Esophagus mucosa (tissue), 1 donor: ENCODE results near the gene GLCCI1. TPM values are rescaled to one million over a fixed set of nuclear protein-coding genes. Genes with fewer than 3 reads are reported as not detected.
"Not testable (repeated sequence)": the region's sequence is repeated elsewhere in the genome, so short reads cannot be mapped to it uniquely, and the experiment has no call there.

ENCODE experiments used
- ATAC-seq: fragments of 200-7000 bp; cut with Tn5 transposase; one replicate; pipeline ENCODE4 v1.9.1; 2020
- total RNA-seq: library from RNA; stranded (reverse); gene quantifications from one replicate; pipeline ENCODE4 v1.2.4, GENCODE V29; 2023
- donor health status: DM: yes; HTN: yes; CAD: no.

GLCCI1 gene
- total RNA-seq, 1 donor from 2014 or later, result 2.7 TPM

DNA sequence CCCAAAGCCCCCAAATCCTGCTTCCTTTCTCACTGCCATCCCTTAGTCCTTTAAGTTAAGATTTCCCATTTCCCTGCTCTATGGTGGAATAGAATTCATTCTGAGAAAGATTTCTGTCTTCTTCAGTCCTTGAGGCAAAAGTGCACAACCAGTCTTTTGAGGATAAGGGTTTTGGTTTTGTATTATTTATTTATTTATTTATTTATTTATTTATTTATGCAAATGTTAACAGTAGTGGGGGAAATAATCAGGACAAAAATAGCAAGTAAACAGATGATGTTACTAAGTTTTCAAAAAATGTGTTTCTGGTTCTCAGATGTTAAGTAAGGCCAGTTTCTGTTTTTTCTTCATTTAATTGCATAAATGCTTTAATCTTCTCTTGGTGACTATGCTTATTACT lies 84.2 kb downstream of the GLCCI1 start:
- ATAC-seq, result no peak

DNA sequence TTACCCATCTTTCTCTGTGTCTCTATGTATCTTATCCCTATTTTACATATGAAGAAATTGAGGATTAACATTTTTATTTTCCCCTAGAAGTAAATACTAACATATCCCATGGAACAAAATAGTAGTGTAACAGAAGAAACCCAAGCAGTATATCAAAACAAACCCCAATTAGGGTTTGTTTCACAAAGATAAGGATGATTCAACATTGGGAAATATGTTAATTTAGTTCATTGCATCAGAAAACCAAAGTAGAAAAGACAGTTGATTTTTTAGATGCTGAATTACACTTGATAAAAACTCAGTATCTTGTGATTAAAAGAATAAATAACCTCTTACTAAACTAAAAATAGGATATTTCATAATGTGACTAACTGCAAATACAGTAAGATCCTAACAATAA lies 87.8 kb downstream of the GLCCI1 start:
- no peak for ATAC-seq

DNA sequence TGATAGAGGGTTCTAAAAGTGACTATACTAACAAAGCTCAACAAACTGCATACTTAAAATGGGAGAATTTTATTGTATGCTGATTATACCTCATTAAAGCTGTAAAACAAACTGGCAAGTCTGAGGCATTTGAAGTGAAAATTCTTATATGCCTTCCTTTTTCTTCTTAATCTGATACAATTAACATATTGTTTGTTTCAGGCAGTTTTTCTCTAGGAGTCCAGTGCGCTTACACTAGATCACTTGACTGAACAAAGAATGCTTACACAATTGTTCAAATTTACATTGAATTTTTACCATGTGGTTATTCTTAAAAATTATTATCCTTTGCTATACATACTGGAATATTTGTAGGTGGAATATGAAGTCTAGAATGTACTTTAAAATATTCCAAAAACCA lies 89.0 kb downstream of the GLCCI1 start:
- no peak for ATAC-seq

DNA sequence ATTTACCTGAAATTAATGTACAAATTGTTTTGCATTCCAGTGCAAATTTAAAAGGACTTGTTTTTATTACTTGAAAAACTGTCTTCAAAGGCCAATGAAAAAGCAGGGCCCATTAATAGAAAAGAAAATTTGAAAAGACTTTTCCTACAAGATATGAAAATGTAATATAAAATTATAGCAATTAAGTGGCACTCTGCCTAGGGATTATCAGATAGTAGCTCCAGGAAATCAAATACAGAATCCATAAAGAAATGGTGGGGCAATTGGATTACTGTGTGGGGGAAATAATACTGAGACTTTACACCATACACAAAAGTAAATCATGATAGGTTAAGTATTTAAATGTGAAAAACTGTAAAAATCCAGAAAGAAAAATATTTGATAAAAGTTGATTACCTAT lies 89.7 kb downstream of the GLCCI1 start:
- no peak for ATAC-seq

DNA sequence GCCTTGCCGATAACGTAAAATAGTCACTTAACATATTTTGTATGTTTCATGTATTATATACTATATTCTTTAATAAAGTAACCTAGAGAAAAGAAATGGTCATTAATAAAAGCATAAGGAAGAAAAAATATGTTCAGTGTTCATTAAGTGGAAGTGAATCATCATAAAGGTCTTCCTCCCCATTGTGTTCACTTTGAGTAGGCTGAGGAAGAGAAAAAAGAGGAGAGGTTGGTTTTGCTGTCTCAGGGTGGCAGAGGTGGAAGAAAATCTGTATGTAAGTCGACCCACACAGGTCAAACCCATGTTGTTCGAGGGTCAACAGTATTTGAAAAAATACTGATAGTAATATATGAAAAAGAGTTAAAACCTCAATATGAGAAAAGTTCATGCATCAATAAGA lies 90.3 kb downstream of the GLCCI1 start:
- no peak for ATAC-seq

DNA sequence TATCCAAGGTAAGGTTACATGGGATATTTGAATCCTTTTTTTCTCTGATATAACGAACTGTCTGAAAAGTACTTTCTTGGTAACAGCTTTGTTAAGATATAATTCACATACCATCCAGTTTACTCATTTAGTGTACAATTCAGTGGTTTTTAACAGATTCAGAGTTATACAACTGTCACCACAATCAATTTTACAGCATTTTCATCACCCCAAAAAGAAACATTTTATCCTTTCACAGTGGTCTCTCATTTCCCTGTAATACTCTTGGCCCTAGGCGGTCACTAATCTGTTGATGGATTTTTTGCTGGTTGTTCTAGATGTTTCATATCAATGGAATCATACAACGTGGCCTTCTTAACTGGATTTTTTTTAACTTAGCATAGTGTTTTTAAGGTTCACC lies 91.6 kb downstream of the GLCCI1 start:
- no peak for ATAC-seq

DNA sequence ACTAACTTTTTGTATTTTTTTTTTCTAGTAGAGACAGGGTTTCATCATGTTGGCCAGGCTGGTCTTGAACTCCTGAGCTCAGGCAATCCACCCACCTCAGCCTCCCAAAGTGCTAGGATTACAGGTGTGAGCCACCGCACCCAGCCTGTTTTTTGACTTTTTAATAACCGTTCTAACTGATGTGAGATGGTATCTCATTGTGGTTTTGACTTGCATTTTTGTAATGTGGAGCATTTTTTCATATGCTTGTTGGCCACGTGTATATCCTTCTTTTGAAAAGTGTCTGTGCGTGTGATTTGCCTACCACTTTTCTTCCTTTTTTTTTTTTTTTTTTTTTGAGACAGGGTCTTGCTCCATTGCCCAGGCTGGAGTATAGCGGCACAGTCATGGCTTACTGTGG lies 94.7 kb downstream of the GLCCI1 start:
- not testable (repeated sequence) for ATAC-seq

DNA sequence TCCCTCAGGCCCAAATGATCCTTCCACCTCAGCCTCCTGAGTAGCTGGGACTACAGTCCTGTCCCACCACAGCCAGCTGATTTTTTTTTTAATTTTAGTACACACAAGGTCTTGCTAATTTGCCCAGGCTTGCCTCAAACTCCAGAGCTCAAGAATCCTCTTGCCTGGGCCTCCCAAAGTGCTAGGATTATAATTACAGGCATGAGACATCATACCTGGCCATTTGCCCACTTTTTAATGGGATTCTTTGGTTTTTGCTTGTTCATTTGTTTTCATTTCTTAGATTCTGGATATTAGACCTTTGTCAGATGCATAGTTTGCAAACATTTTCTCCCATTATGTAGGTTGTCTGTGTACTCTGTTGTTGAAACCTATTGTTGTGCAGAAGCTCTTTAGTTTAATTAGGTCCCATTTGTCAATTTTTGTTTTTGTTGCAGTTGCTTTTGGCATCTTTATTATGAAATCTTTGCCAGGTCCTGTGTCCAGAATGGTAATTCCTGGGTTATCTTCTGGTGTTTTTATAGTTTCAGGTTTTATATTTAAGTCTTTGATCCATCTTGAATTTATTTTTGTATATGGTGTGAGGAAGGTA lies 95.2 kb downstream of the GLCCI1 start:
- ATAC-seq, result no peak

DNA sequence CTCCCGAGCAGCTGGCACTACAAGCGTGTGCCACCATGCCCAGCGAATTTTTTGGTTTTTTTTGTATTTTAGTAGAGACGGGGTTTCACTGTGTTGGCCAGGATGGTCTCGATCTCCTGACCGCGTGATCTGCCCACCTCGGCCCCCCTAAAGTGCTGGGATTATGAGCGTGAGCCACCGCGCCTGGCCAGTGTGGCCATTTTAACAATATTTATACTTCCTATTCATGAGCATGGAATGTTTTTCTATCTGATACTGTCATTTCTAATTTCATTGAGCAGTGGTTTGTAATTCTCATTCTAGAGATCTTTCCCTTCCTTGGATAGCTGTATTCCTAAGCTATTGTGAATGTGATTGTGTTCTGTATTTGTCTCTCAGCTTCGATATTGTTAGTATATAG lies 96.2 kb downstream of the GLCCI1 start:
- ATAC-seq, result no peak

DNA sequence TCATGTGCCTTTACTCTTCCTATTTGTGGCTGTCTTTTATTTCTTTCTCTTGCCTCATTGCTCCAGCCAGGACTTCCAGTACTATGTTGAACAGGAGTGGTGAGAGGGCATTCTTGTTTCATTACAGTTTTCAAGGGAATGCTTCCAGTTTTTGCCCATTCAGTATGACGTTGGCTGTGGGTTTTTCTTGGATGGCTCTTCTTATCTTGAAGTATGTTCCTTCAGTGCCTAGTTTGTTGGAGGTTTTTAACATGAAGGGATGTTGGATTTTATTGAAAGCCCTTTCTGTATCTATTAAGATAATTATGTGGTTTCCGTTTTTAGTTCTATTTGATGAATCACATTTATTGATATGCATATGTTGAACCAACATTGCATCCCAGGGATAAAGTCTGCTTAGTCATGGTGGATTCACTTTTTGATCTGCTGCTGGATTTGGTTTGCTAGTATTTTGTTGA lies 96.8 kb downstream of the GLCCI1 start:
- ATAC-seq, result no peak

DNA sequence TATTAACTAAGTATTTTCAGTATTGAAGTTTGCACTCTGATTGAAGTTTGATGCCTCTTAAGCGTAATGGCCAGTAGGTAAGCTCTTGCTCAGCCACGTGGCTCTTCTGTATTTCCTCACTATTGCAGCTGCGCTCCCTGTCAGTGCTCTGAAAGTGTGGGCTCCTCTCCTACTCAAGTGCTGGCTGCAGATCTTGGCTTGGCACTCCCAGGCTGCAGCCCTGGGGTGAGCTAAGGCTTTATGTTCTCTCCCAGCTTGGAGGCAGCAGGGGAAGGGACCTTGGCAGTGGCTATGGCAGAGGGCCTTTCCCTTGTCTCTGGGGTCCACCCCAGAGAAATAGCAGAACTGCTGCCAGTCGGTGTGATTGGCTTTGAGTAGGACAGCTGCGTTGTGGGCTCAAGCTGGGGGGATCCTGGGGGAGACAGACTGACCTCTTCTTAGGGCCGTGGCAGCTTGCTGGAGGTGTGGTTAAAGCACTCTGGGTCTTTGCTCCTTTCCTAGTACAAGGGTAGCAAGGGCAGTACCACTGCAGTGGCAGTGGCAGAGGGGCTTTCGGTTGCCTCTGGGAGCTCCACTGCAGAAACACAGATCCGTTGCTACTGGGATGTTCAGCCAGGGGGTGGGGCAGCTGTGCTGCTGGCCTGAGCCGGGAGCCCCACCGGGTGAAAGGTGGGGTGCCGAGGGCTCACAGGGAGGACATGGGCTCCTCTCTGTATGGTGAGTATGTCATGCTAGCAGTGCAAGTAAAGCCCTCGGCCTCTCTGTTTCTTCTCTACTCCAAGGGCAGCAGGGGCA lies 100.5 kb downstream of the GLCCI1 start:
- no peak for ATAC-seq

DNA sequence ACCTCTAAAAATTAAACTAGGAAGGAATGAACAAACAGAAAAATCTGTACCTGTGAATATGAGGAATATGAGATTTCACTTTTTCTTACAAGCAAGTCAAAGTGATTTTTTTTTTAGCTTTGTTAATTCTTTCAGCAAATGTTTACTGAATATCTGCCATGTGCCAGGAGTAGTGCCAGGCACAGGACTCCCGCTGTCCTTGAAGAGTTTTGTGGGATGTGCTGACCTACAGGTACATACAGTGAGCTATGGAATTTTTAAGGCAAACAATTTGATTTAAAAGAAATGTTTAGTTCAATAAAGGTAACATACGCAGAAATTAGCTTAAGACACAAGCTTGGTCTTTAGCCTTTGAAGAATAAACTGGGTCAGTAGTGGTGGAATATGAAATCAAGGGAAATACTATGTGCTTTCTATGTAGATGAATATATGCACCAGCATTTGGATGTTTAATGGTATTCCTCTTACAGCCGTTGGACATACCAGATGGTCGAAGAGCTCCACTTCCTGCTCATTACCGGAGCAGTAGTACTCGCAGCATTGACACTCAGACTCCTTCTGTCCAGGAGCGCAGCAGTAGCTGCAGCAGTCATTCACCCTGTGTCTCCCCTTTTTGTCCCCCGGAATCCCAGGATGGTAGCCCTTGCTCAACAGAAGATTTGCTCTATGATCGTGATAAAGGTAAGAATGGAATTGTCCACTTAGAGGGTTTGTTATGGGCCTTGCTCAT lies 102.0 kb downstream of the GLCCI1 start:
- ATAC-seq, result no peak

DNA sequence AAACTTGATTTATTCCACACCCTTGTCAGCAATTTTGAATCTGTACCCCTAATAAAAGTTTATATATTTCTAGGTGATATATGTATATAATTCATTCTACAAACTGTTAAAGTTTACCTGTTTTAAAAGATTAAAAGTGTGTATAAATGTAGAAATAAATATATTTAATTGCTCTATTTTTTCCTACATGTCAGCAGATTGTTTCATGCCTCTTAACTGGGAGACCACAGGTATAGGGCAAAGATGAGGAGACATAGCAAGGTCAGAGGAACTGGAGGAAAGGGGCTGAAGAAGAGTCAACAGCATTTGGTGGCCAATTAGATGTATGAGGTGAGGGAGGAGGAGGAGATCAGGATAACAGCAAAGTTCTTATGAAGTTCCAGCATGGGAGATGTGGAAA lies 109.8 kb downstream of the GLCCI1 start:
- ATAC-seq, result no peak

DNA sequence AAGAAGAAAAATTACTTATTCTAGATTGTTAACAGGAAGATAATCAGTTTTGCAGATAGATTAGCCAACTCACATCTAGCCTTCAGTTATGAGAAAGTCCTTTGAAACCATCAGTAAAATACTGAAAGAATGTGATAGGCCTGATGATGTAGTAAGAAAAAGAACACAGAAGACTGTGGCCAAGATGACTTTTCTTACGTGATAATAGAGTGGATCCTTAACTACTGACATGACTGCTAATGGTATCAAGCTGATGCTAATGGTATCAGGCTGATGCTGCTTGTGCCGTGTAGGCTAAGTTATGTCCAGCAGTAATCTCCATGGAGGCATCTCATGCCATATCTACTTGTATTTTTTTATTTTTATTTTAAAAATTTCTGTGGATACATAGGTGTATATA lies 114.2 kb downstream of the GLCCI1 start:
- no peak for ATAC-seq

DNA sequence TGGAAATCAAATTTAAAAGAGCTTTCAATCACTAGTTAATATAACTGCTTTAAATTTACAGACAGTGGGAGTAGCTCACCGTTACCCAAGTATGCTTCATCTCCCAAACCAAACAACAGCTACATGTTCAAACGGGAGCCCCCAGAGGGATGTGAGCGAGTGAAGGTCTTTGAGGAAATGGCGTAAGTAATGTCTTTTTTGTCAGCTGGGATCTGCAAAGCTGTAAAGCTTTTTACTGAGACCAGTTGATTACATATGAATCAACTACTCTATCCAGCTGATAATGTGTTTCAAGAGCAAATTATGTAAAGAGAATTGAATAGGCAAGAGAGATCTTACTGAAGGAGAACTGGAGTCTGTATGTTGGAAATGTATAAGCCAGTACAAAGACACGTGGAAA lies 116.2 kb downstream of the GLCCI1 start:
- no peak for ATAC-seq

DNA sequence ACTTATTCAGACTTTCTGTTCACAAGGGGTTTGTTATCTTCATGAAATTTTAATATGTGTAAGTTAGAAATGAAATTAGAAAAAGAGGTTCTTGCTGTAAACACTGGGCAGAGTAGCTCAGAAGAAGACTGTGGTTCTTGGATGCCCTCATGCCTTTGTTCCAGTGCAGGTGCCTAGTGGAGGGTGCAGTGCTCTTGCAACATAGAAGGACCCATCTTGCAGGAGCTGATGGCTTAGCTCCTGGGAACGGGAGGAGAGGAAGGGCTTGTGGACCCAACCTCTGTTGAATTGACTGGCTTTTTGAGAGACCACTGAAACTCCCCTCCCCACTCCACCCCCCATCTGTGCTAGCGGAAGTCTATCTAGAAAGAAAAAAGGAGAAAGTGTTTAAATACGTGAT lies 116.8 kb downstream of the GLCCI1 start:
- ATAC-seq, result no peak

DNA sequence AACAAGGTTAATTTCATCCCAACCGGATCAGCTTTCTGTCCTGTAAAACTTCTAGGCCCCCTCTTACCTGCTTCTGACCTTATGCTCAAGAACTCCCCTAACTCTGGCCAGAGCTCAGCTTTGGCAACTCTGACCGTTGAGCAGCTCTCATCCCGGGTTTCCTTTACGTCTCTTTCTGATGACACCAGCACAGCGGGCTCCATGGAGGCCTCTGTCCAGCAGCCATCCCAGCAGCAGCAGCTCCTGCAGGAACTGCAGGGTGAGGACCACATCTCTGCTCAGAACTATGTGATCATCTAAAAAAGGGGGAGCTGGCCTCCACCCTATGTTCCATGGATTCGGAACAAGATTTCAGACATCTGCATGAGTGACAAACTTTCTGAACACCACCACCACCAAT lies 117.6 kb downstream of the GLCCI1 start:
- no peak for ATAC-seq

DNA sequence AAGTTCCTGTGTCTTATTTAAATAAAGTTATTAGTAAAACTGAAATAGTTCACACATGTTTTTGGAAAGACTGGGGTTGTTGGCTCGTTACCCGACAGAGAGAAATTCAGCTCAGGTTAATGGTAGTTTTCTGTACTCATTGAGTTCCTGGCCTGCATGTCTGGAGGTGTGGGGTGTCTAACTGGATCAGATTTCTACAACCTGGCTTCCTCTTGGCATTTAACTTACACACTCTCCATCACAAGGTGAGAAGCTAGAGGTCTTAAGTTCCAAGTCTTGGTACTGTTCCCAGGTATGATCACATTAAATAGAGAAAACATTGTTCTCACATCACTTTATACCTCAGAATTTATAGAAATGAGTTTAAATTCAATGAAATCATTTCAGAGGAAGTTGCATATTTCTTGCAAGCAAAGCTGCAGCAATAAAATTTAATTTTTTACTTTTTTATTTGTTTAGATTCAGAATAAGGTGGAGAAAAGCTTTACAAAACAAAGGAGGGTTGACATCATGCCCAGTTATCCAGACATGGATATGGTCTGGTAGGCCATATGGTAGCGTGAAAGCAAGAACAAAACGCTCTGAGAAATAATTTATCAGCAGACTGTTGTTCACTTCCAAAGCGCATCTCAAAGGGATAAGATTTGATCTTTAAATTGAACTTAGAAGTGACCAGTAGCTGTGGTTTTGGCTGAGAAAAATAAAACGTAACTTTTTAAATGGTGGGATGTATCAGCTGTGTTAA lies 120.6 kb downstream of the GLCCI1 start:
- ATAC-seq, result no peak

DNA sequence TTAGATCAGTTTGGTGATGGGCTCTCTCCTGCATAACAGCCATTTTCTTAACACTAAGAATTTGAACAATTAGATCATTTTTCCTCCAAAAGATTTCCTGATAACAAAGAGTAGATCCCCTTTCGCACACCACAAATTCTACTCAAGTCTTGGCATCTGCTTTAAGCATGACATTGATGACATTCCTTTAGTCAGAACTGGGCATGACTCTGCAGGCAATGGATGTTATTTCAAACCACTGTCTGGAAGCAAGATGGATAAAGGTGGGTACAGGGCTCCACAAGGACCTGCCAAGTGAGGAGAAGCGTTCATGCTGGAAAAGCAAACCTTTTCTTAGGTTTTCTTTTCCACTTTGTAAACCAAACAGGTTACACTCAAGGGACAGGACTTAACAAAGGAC lies 123.5 kb downstream of the GLCCI1 start:
- ATAC-seq, result no peak

DNA sequence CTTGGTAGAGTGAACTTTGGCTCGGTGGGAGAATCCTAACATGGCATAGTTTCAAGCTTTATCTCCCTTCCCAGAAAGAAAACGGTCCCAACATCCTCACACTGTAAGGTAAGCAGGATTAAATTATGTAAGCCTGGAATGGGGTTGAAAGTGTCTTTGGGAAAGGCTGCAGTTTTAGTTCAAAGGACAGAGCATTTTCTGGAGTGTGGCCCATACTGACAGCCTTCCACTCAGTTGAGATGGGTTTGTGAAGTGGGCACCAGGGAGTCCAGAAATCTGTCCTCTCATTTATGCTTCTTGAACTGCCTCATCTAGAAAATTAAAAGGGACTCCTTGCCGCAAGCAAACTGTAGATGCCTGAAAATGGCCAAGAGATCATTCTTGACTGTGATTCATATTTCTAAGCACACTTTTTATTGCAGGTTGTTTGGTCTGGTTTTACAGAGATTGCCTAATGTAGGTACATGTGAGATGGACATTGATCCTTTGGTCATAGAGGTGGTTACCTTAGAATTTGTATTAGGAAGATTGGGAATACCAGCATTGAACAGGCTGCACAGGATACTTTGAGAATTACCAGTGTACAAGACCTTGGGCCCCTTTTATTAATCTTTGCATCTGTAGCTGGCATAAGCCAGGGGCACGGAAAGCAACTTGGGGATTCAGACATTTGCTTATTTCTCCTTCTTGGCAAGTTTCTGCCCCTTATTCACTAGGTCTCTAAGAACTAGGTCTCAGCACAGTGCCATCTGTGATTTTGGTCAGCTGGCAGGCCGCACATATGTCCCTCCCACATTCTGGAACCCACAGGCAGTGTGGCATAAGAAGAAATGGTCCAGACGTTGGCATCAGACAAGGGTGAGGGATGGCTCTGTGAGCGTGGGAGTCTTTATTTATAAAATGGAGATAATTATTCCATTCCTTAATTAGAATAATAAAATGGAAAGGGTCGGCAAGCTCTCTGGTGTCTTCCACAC lies 125.9 kb downstream of the GLCCI1 start:
- ATAC-seq, result no peak

DNA sequence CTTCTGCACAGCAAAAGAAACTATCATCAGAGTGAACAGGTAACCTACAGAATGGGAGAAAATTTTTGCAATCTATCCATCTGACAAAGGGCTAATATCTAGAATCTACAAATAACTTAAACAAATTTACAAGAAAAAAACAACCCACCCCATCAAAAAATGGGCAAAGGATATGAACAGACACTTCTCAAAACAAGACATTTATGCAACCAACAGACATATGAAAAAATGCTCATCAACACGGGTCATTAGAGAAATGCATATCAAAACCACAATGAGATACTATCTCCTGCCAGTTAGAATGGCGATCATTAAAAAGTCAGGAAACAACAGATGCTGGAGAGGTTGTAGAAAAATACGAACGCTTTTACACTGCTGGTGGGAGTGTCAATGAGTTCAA lies 132.7 kb downstream of the GLCCI1 start:
- not testable (repeated sequence) for ATAC-seq

DNA sequence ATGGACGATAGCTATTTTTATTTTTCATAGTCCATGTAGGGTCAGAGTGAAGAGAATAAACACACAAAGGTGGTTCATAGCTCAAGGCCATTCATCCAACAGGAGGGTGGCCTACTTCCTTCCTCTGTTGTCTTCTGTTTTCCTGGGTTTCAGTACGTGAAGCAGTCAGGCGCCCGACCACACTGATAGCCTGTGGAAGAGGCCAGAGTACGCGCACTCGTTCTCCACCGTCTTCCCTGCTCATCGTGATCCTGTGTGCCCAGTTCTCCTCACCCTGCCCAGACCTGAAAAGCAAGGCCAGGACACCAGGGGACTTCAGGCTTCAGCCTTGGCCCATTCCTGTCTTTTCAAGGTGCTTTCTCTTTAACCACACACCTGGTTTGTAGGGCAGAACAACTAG lies 134.7 kb downstream of the GLCCI1 start:
- ATAC-seq, result no peak
